ENCODE measurements around the gene DNAH17. TPM values are rescaled to one million over a fixed set of nuclear protein-coding genes. Genes with fewer than 3 reads are reported as not detected.

The DNAH17 gene
- total RNA-seq, 4 donors from 2014 or later = 0.89 to 15.4 (median 3.8) TPM

DNA sequence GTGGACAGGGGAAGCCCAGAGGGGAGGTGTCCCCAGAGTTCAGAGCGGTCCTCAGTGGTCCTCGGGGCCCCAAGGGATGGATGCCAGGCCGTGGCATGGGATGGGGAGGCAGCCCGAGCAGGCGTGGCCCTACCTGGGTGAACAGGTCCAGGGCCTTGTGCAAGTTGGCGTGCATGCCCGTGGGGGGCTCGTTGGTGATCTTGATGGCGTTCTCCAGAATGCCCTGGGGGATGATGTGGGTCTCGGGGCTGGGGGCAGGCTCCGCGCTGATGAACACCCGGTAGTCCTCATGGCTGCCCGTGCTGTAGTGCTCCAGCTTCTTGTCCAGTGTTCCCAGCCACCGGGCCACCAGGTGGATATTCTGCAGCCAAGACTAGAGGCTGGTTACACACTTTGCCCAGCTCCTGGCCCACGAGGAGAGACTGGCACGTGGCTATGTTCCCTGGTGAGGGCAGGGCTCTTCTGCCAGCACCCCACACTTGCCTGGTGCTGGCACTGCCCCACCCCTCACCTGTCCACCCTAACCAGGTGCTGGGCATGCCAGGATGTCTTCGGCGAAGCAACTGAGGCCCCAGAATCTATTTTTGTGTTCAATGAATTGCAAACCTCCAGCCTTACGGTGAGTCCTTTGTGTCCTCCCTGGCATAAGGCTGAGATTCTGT lies 139.6 kb downstream of the DNAH17 start:
- intact Hi-C loops (cut with DNase I; ENCODE audit: low total_unique reads) = no loop called here
- 68 to 70% methylated on average over 19 to 20 of the region's 20 CpGs for WGBS, 2 donors
- H3K4me3 ChIP-seq (ENCODE audit: low read depth, poor library complexity, severe bottlenecking) = no peak overlapping the region
- DNase-seq (ENCODE audit: low spot score in 2 of 2) = no peak
- TF ChIP-seq, protein P1, sequence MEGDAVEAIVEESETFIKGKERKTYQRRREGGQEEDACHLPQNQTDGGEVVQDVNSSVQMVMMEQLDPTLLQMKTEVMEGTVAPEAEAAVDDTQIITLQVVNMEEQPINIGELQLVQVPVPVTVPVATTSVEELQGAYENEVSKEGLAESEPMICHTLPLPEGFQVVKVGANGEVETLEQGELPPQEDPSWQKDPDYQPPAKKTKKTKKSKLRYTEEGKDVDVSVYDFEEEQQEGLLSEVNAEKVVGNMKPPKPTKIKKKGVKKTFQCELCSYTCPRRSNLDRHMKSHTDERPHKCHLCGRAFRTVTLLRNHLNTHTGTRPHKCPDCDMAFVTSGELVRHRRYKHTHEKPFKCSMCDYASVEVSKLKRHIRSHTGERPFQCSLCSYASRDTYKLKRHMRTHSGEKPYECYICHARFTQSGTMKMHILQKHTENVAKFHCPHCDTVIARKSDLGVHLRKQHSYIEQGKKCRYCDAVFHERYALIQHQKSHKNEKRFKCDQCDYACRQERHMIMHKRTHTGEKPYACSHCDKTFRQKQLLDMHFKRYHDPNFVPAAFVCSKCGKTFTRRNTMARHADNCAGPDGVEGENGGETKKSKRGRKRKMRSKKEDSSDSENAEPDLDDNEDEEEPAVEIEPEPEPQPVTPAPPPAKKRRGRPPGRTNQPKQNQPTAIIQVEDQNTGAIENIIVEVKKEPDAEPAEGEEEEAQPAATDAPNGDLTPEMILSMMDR (IDR thresholded peaks at IDR 0.05) = no peak
- TF ChIP-seq POLR2A (IDR thresholded peaks at IDR 0.05) = no peak

DNA sequence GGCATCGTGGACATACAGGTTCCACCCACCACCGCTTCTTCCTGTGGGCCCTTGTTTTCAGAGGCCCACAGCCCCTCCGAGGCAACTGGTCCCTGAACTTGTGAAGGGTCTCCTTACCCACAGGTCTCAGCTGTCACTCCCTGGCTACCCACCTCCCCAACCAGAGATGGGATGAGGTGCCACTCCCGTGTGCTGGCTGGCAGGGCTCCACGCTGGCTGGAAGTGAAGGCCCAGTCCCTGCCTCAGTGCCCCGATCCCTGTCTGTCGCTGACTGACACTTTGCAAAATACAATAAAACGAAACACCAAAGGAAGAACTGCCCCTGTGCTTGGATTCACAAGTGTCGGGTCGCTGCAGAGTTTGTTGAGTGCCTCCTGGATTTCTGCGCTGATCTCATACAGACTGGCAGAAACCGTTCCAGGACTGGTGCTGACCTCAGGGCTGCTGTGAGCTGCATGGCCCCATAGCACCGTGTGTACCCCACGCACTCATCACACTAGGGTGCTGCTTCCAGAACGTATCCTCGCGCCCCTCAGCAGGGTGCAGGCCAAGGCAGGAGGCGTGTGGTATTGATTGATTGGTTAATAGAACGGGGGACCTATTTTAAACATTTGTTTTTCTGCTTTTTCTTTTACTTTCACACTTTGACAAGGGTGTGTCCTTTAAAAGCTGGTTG lies 141.7 kb downstream of the DNAH17 start:
- intact Hi-C loops (cut with DNase I; ENCODE audit: low total_unique reads) = no loop called here
- H3K4me3 ChIP-seq (ENCODE audit: low read depth, poor library complexity, severe bottlenecking) = no peak overlapping the region
- TF ChIP-seq, protein P1 (IDR thresholded peaks at IDR 0.05) = no peak
- TF ChIP-seq POLR2A (IDR thresholded peaks at IDR 0.05) = no peak
- no peak for DNase-seq (ENCODE audit: low spot score in 2 of 2)
- 71 to 80% methylated on average over 19 of the region's 19 CpGs for WGBS, 2 donors

DNA sequence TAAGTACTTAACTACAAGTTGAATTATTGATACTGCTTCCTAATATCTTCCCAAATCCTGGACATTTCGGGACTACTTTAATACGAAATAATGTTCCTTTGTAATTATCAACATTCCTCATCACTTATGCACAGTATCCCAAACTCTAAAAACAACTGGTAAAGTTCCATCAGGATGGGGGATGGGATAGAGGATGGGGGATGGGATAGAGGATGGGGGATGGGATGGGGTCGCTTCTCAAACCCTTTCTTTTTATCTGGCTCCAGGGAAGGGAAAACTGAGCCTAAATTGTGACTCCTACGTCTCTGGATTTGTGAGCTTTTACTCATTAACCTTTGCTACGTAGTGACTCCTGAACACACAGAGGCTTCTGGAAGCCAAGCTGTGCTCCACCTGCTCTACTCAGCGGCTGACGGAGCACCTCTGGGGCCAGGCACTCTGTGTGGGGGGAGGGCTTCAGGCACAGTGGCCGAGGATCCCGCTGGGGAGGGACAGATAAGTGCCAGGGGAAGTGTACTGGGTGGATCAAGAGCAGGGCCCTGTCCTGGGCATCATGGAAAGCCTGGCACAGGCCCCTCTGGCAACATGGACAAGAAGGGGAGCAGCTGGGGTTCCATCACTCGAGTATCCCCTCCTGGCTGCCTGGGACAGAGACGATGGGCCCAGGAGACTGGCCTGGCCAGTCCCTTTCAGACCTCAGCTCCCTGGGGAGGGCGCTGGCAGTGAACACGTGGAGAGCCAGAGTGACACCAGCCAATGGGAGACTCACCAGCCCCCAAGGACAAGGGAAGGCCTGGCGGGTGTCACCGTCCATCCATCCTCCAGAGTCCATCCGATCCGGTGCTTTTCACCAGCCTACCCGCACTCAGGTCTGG lies 142.5 kb downstream of the DNAH17 start:
- no peak overlapping the region for H3K4me3 ChIP-seq (ENCODE audit: low read depth, poor library complexity, severe bottlenecking)
- intact Hi-C loops (cut with DNase I; ENCODE audit: low total_unique reads) = no loop called here
- TF ChIP-seq POLR2A (IDR thresholded peaks at IDR 0.05) = no peak
- TF ChIP-seq, protein P1 (IDR thresholded peaks at IDR 0.05) = no peak
- DNase-seq (ENCODE audit: low spot score in 2 of 2) = no peak
- WGBS, 2 donors = 60 to 64% methylated on average over 14 to 18 of the region's 18 CpGs

DNA sequence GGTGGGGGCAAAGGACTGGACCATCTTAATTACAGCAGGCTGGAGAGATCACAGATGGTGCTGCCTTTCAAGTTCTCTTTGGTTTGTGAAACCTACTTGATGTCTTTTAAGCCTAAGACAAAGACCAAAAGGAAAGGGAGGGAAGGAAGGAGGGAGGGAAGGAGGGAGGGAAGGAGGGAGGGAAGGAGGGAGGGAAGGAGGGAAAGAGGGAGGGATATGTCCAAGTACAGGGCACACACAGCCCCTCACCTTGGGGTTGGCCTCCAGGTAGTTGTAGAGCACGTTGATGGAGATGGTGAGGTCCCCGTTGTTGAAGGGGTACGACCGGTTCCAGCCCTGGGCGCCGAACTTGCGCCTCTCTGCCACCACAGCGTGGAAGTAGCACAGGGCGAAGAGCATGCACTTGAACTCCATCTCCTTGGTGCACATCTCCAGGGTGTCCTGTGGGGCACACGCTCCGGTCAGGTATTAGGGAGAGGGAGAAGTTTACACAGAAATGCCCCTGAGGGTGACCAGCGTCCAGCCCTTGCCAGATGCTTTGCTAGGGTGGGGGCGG lies 143.3 kb downstream of the DNAH17 start:
- TF ChIP-seq, protein P1 (IDR thresholded peaks at IDR 0.05) = no peak
- no peak for TF ChIP-seq POLR2A (IDR thresholded peaks at IDR 0.05)
- intact Hi-C loops (cut with DNase I; ENCODE audit: low total_unique reads) = no loop called here
- no peak for DNase-seq (ENCODE audit: low spot score in 2 of 2)
- WGBS, 2 donors = 75 to 90% methylated on average over 13 of the region's 13 CpGs
- H3K4me3 ChIP-seq (ENCODE audit: low read depth, poor library complexity, severe bottlenecking) = no peak overlapping the region

DNA sequence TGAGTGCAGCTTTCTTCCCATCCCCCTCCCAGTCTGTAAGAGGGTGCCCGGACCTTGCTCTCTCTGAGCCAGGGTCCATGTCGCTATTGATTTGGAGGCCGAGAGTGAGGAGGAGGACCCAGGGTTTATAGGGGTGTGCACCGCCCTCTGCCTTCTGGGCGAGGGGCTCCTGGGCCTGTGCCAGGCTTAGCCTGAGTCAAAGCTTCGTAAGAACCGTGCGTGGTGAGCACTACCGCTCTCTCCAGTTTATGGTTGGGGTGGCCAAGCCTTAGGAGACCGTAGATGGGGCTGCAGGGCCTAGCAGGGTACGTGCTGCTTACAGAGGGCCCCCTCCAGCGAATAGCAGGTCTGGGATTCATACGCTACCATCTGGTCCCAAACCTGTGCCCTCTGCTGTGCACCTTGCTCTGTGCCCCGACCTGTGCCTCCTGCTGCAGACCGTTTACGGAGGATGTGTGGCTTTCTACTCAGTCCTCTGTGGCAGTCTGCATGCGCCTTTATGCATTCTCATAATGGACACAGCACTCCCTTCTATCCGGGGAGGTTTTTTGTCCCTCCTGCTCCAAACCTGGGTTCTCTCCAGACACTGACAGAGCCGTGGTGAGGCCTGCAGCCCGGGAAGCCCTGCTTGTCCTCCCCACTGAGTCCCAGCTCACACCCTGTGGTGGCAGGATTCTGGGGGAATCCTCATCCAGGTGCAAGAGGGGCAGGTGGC lies 144.0 kb downstream of the DNAH17 start:
- no peak for TF ChIP-seq POLR2A (IDR thresholded peaks at IDR 0.05)
- TF ChIP-seq, protein P1 (IDR thresholded peaks at IDR 0.05) = no peak
- intact Hi-C loops (cut with DNase I; ENCODE audit: low total_unique reads) = no loop called here
- 70 to 79% methylated on average over 14 to 20 of the region's 20 CpGs for whole genome bisulfite sequencing, 2 donors
- DNase-seq (ENCODE audit: low spot score in 2 of 2) = no peak
- no peak overlapping the region for H3K4me3 ChIP-seq (ENCODE audit: low read depth, poor library complexity, severe bottlenecking)

All from lower leg skin (tissue), 4 donors.